GM19238 (cell line): Measurements from ENCODE around the gene NRDE2.

ENCODE experiments used
- DNase-seq: peaks from one replicate; pipeline ENCODE4 v3.0.0; 2011; ENCODE audit warnings: low spot score; ENCODE audit not compliant: insufficient read length

NRDE2 gene

DNA sequence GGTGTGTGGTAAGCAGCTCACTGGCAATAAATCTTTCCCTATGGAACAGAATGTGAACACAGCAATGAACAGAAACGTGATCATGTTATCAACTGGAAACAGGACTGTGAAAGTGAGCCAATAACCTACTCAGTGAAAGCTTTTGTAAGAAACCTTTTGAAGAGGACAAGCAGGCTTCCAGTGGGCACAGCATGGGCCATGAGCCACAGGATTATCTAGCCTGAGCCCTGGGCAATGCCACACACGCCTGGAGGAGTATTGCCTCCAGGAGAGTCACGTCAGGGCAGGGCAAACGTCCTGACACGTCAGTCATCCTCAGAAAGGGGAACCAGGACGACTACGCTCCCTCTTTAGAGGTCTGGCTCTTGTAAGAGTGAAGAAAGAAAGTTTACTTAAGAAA lies 32.3 kb downstream of the NRDE2 start:
- no peak for DNase-seq

DNA sequence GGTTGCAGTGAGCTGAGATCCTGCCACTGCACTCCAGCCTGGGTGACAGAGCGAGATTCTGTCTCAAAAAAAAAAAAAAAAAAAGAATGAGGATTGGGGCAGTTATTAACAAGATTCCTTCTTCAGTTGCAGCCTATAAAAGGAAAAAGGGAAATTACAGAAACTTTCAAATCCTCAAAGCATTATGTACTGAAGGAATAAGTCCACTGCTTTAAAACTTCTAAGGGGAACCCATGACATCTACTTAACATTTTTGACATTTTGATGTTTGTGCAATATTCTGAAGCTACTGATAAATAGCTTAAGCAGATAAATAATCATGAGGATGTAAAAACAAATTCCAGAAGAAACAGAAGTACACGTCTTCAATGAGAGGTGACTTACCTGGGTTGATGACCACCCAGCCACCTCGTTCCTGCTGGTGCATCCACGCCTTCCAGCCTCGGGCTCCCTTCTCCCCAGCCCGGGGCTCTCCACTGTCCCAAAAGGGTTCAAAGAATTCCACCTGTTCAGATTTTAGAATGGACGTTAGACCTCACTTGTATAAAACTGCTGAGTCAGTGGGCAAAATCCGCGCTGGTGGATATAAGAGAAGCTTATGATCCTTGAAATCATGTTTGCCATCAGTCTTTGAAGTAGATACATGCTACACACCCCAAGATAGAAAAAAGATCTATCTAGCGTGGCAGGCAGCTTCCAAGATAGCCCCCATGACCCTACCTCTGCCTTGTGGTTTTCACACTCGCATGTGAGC lies 33.7 kb downstream of the NRDE2 start:
- no peak for DNase-seq

DNA sequence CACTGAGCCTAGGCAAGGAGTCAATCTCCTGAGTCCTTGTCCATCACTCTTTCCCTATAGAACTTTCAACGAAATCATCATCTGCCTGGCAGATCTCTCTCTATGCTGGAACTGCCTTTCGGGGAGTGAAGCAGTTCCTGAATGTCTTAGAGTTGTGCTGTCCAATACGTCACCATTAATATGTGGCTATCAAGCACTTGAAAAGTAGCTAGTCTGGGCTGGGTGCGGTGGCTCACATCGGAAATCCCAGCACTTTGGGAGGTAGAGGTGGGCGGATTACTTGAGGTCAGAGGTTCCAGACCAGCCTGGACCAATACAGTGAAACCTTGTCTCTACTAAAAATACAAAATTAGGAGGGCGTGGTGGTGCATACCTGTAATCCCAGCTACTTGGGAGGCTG lies 35.1 kb downstream of the NRDE2 start:
- DNase-seq, result no peak

DNA sequence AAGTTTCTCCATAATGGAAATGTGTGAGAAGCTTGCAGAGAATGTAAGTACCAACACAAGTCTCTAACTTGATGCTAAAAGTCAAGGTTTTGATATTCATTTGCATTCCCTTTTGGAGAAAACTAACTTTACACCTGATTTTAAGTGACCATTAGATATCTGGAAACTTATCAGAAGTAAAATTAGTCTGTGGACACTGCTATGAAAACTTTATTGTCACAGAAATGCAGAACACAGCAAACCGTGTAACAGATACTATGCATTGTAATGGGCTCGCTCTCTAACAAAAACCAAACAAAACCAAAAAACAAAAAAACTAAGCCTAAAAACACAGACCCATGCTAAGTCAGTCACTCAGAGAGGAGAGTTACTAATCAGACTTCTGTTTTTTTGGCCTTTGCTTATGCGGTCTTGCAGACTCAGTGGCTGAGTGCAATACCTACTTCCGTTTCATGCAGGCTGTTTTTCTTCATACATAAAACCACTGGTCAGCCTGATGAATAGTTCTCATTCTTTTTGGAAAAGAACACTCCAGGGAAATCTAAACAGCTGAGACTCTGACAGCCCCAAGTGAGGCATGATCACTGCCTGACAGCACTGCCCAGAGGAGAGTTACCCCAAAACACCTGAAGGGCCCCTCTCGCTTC lies 35.7 kb downstream of the NRDE2 start:
- DNase-seq, result no peak

DNA sequence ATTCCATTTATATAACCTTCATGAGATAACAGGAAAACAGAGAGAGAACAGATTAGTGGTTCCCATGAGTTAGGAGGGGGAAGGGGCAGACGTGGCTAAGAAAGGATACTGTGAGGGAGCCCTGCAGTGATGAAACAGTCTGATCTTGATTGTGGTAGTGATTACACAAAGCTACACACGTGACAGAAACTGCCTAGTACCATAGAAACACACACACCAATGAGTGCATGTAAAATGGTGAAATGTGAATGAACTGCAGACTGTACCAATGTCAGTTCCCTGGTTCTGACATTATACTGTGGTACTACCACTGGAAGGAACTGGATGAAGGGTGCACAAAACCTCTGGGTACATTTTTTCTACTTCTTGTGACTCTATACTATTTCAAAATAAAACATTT lies 36.9 kb downstream of the NRDE2 start:
- DNase-seq, result no peak

DNA sequence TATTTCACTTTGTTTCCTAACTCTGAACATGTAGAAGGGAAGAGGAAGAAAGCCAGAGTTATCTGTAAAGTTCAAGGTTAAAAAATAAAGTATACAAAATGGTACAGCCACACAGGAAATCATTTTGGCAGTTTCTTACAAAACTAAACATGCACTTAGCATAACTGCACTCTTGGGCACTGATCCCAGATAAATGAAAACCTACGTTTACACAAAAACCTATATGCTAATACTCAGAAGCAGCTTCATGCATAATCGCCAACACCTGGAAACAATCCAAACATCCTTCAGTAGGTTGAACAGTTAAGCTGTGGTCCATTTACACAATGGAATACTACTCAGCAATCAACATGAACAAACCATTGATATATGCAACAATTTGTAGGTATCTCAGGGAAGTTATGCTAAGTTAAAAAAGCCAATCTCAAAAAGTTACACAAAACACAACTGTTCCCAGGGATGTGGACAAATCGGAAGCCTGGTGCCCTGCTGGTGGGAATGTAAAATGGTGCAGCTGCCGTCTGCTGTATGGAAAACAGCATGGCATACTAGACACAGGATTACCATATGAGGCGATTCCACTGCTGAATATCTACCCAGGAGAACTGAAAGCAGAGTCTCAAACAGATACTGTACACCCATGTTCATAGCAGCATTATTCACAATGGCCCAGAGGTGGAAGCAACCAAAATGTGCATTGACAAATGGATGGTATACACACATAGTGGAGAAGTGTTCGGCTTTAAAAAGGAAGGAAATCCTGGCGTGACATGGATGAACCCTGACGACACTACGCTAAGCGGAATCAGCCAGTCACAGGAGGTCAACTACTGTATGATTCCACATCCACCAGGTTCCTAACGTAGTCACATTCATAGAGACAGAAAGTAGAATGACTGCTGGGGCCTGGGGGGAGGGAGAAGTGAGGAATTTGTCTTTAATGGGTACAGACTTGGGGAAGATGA lies 37.7 kb downstream of the NRDE2 start:
- DNase-seq, result no peak

- no peak for DNase-seq
Observed at GRCh38 chr14:90291699-90292098, 40.0 kb downstream of the NRDE2 start.

DNA sequence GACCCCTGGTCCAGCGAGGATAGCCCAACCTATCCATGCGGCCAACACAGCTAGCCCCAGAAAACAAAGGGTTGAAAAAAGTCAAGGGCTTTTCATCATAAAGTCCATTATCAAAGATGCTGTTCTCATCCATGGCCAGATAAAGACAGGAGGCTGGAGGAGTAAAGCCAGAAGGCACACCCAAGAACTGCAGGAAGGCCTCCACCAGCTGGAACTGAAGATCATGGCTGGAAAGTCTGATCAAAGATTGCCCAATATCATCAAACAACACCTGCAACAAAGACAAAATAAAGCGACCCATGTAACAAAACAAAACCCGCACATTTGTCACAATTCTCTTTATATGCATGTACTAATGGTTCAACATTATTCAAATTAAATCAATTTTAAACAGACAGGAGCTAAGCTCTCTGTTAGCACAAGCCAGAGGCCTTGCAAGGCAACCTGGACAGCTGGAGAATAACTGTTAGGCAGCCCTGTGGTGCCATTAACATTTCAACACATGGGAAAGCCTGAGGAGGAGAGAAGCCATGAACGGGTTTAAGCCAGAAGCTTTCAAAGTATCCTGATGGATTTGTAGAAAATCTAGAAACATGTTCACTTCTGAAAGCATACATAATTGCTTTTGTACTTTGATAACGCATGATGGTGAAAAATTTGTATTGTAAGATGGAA lies 41.3 kb downstream of the NRDE2 start:
- DNase-seq, result no peak

DNA sequence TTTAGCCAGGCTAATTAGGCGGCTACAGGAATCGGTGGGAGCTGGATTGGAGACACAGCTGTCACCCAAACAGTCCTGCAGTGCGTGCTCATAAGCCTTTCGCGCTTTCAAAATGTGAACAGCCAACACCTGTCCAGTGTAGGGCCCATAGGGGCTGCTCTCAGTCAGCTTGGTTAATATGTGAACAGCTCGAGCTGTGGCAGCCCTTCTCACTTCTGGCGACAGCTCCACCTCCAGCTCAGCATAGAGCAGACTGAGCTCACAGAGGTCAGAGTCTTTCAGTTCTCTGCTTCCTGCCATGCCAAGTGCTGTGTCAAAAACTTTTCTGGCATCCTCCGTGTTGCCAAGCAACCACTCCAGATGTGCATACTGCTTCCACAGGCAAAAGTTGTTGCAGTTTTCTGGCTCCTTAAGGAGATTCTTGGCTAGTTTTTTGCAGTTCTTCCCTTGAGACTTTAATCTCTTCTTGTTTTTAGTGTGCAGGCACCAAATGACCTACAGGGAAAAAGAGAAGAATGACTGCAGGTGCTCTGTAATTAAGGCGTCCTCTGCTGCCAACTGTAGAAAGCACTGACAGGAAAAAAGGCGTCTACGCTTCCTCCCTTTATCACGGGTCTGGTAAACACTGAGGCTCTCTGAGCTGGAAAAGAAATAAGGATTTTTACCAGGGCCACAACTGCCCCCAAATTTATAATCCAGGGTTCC lies 42.9 kb downstream of the NRDE2 start:
- peak; percentile 68 for DNase-seq

GRCh38 chr14:90287791-90288190 lies 44.0 kb downstream of the NRDE2 start:
- no peak for DNase-seq

GRCh38 chr14:90281756-90282155 lies 50.0 kb downstream of the NRDE2 start:
- DNase-seq, result no peak

GRCh38 chr14:90281261-90281660 lies 50.5 kb downstream of the NRDE2 start:
- DNase-seq, result no peak

- no peak for DNase-seq
Observed at GRCh38 chr14:90280096-90280495, 51.6 kb downstream of the NRDE2 start.

- no peak for DNase-seq
Observed at GRCh38 chr14:90278199-90279175, 53.3 kb downstream of the NRDE2 start.

DNA sequence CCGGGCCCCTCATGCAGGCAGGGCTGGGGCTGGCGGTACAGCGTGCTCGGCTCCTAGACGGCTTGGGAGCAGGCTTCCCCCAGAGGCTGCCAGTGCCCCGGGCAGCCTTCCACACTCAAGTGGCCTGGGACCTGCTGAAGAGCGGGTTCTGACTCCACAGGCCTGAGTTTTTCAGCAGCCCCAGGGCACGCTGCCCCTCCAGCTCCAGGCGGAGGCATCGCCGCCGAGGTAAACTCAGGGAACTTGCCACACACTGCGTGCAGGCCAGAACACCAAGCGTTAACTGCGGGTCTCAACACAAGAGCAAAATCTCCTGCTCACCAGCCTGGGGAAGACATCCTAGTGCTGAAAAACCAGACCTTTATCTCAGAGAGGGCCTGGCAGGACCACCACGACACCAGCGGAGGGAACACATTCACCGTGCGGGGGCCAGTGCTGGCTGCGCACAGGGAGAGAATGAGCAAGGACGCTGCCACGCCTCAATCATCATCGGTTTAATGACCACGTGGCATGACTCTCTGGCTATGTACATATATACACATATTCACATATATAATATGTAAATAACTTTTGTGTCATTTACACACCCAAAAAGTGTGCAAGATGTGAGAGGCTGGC lies 54.1 kb downstream of the NRDE2 start:
- DNase-seq, result no peak

GRCh38 chr14:90276646-90277367 lies 54.9 kb downstream of the NRDE2 start:
- DNase-seq, result no peak

- no peak for DNase-seq
Observed at GRCh38 chr14:90275820-90276219, 55.9 kb downstream of the NRDE2 start.

GRCh38 chr14:90275458-90275814 lies 56.3 kb downstream of the NRDE2 start:
- DNase-seq, result no peak
